ENCODE results near the gene EMC1. TPM values are rescaled to one million over a fixed set of nuclear protein-coding genes. Genes with fewer than 3 reads are reported as not detected.

The EMC1 gene
- total RNA-seq, 1 experiment from 2014 or later, result 60.0 TPM

- Histone ChIP-seq H3K9me3 (ENCODE audit: control insufficient read depth, low read depth, low read length) (no peaks in the 10 kb centered on the region), H3K27me3 (ENCODE audit: insufficient read depth, low read length) (no peaks in the 10 kb centered on the region), H3K79me1 (ENCODE audit: insufficient read depth, low read depth, low read length, poor library complexity, severe bottlenecking) (peaks cover 13% of the 10 kb centered on the region), H2AK5ac (ENCODE audit: insufficient read length, low read length) (no peak overlapping the region), H4K5ac (ENCODE audit: insufficient read length, low read depth, low read length) (no peak overlapping the region), H3K4me2 (ENCODE audit: insufficient read depth, insufficient read length, low read length) (no peak overlapping the region), H3T11ph (ENCODE audit: low read length) (no peak overlapping the region), H2BK5ac (ENCODE audit: insufficient read length, low read length) (no peak overlapping the region), H4K91ac (ENCODE audit: insufficient read length, low read depth, low read length) (no peak overlapping the region), H2BK15ac (ENCODE audit: low read depth, low read length) (no peak overlapping the region), H3K23ac (ENCODE audit: insufficient read length, low read depth, low read length) (no peak overlapping the region), H2BK20ac (ENCODE audit: low read depth, low read length, poor library complexity, severe bottlenecking) (no peak overlapping the region), H3K14ac (ENCODE audit: insufficient read depth, low read length) (no peak overlapping the region), H3K18ac (ENCODE audit: insufficient read length, low read depth, low read length) (no peak overlapping the region), H2BK120ac (ENCODE audit: low read depth, low read length, poor library complexity, severe bottlenecking) (no peak overlapping the region), H3K23me2 (ENCODE audit: insufficient read length, low read depth, low read length, poor library complexity, severe bottlenecking) (no peaks in the 10 kb centered on the region), H3K4ac (ENCODE audit: low read depth, low read length) (no peak overlapping the region), H3K27ac (ENCODE audit: insufficient read length, low read depth, low read length) (no peak overlapping the region), H2BK12ac (ENCODE audit: insufficient read length, low read depth, low read length) (no peak overlapping the region), H3K9ac (ENCODE audit: extremely low read depth, insufficient read length, low read length) (no peak overlapping the region), H4K8ac (replicated peaks; ENCODE audit: insufficient read length, low read depth, low read length) (no peak overlapping the region), H3K56ac (ENCODE audit: insufficient read length, low read depth, low read length) (no peak overlapping the region), H4K20me1 (ENCODE audit: control insufficient read depth, insufficient read depth, insufficient read length) (no peaks in the 10 kb centered on the region), H3K79me2 (ENCODE audit: insufficient read depth, low read length) (peaks cover 39% of the 10 kb centered on the region), H2AFZ (ENCODE audit: low read length) (no peak overlapping the region), H3K4me1 (ENCODE audit: insufficient read depth, low read length) (no peaks in the 10 kb centered on the region)
- H3K36me3 Mint-ChIP-seq (ENCODE audit: insufficient read depth in 1 of 3, low read depth in 3 of 3), result peaks cover 14 to 30% (median 30%) of the 10 kb centered on the region in 3 experiments; a peak in 6 of 7 replicates
- no peak for DNase-seq
- no peak overlapping the region for H3K4me3 Mint-ChIP-seq
- H3K9me3 Mint-ChIP-seq, result no peaks in the 10 kb centered on the region
- WGBS (ENCODE audit: extremely low coverage, insufficient read length, low lambda C conversion rate), result no CpG with 5 or more reads among the region's 3 CpGs
- TF ChIP-seq CTCF (conservative IDR thresholded peaks at IDR 0.05), result no peak
- H3K4me1 Mint-ChIP-seq, result peaks cover 5 to 6% of the 10 kb centered on the region in 2 experiments; a peak in 1 of 4 replicates
- no peaks in the 10 kb centered on the region for H3K27me3 Mint-ChIP-seq (ENCODE audit: low read depth)
- peak overlapping the region in 1 of 3 experiments; percentile 48; a peak in 2 of 7 replicates for H3K27ac Mint-ChIP-seq
Measured at GRCh38 chr1:19202396-19202795, 48.9 kb downstream of the EMC1 start.

Data from H9 (cell line).